ENCODE results near the gene CHRNB2.

CHRNB2 gene

DNA sequence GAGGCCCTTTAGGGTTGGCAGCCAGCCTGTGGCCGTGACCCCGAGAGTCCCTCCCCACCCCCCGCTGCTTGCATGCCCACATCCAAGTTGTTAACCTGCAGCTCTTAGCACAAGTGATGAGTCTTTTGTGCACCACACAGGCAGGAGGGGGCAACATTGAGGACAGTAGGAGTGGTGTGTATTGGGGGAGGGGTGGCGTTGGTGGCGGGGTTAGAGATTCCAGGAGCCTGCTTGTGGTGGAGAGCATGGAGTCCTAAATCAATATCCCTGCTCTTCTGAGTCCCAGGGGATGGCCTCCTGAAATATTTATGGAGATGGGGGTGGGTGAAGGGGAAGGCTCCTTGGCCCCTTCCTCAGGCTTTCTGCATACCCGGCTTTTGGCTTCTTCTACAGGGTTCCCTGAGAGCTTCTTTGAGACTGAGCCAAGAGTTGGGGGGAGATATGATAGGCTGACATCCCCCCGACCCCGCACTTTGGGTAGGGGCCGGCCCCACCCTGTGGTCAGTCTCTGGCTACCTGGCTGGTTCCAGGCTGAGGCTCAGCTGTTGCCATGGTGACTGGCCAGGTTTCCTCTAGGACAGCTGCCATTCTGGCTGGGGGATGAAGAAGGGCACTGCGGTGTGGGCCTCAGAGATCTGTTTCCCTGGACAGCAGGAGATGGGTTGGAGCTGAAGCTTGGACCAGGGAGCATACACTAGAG is 5.0 kb downstream of the CHRNB2 start:
- TF ChIP-seq, protein P1, sequence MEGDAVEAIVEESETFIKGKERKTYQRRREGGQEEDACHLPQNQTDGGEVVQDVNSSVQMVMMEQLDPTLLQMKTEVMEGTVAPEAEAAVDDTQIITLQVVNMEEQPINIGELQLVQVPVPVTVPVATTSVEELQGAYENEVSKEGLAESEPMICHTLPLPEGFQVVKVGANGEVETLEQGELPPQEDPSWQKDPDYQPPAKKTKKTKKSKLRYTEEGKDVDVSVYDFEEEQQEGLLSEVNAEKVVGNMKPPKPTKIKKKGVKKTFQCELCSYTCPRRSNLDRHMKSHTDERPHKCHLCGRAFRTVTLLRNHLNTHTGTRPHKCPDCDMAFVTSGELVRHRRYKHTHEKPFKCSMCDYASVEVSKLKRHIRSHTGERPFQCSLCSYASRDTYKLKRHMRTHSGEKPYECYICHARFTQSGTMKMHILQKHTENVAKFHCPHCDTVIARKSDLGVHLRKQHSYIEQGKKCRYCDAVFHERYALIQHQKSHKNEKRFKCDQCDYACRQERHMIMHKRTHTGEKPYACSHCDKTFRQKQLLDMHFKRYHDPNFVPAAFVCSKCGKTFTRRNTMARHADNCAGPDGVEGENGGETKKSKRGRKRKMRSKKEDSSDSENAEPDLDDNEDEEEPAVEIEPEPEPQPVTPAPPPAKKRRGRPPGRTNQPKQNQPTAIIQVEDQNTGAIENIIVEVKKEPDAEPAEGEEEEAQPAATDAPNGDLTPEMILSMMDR (IDR thresholded peaks at IDR 0.05; ENCODE audit: insufficient read depth, low read depth, low read length, missing control alignments): no peak
- no peak for DNase-seq (ENCODE audit: low read depth)
- no peak overlapping the region for H3K4me3 ChIP-seq (ENCODE audit: low read length)

DNA sequence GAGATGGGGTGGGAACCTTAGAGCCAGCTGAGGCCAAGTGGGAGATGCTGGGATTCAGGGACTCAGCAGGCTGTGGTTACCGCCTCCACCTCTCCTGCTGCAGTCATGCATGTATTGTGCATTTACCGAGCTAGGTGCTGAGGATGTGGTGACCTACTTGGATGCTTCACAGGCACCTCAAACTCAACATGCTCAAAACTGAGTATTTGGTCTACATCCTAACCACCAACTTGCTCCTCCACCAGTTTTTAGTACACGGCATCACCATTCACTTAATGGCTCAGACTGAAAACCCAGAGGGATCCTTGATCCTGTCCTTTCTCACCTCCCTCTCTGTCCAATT is 5.6 kb downstream of the CHRNB2 start:
- no peak overlapping the region for H3K4me3 ChIP-seq (ENCODE audit: low read length)
- no peak for DNase-seq (ENCODE audit: low read depth)
- TF ChIP-seq, protein P1 (IDR thresholded peaks at IDR 0.05; ENCODE audit: insufficient read depth, low read depth, low read length, missing control alignments): no peak

DNA sequence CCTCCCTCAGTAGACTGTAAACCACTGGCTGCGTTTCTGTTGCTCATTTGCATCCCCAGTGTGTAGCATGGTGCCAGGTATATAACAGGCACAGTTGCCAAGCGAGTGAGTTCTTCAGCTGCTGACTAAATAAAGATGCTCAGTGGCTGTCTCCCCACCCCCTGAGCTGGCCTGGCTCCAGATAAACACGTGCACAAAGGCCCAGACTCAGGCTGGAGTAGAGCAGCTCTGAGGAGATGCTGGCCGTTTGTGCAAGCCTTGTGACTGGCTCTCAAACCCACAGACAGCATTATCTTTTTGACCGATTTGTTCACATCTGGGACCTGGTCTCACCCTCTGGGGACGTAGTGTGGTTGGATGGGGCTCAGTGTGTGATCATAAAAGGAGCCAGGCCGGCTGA is 7.1 kb downstream of the CHRNB2 start:
- TF ChIP-seq, protein P1 (IDR thresholded peaks at IDR 0.05; ENCODE audit: insufficient read depth, low read depth, low read length, missing control alignments): no peak
- no peak overlapping the region for H3K4me3 ChIP-seq (ENCODE audit: low read length)
- peak; percentile 31 for DNase-seq (ENCODE audit: low read depth)

DNA sequence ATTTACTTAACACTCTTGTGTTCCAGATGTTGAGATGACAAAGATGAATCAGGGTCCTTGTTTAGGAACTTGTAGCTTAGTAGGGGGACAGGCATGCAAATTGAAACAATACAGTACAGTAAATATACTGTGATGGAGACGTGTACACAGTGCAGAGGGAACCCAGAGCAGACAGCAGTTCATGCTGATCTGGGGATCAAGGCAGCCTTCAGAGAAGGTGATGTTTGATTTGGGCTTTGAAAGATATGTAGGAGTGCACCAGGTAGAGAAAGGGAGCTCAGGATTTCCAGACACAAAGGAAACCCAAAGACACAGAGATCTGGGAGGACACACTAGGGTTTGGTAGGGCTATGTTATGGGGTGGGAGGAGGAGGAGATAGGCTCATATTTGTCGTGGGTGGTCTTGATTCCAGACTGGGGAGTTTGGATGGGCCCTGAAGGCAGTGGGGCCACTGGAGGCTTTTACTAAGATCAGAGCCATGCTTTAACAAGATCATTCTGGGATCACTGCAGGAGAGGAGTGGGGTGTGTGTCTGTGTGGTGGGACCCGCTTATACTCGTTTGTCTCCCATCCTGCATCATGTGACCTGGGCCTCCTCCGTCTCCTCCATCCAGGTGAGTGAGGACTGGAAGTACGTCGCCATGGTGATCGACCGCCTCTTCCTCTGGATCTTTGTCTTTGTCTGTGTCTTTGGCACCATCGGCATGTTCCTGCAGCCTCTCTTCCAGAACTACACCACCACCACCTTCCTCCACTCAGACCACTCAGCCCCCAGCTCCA is 7.8 kb downstream of the CHRNB2 start:
- TF ChIP-seq, protein P1 (IDR thresholded peaks at IDR 0.05; ENCODE audit: insufficient read depth, low read depth, low read length, missing control alignments): no peak
- no peak for DNase-seq (ENCODE audit: low read depth)
- no peak overlapping the region for H3K4me3 ChIP-seq (ENCODE audit: low read length)

DNA sequence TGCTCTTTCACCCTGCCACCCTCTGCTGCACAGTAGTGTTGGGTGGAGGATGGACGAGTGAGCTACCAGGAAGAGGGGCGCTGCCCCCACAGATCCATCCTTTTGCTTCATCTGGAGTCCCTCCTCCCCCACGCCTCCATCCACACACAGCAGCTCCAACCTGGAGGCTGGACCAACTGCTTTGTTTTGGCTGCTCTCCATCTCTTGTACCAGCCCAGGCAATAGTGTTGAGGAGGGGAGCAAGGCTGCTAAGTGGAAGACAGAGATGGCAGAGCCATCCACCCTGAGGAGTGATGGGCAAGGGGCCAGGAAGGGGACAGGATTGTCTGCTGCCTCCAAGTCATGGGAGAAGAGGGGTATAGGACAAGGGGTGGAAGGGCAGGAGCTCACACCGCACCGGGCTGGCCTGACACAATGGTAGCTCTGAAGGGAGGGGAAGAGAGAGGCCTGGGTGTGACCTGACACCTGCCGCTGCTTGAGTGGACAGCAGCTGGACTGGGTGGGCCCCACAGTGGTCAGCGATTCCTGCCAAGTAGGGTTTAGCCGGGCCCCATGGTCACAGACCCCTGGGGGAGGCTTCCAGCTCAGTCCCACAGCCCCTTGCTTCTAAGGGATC is 8.5 kb downstream of the CHRNB2 start:
- no peak for DNase-seq (ENCODE audit: low read depth)
- no peak overlapping the region for H3K4me3 ChIP-seq (ENCODE audit: low read length)
- TF ChIP-seq, protein P1 (IDR thresholded peaks at IDR 0.05; ENCODE audit: insufficient read depth, low read depth, low read length, missing control alignments): no peak

DNA sequence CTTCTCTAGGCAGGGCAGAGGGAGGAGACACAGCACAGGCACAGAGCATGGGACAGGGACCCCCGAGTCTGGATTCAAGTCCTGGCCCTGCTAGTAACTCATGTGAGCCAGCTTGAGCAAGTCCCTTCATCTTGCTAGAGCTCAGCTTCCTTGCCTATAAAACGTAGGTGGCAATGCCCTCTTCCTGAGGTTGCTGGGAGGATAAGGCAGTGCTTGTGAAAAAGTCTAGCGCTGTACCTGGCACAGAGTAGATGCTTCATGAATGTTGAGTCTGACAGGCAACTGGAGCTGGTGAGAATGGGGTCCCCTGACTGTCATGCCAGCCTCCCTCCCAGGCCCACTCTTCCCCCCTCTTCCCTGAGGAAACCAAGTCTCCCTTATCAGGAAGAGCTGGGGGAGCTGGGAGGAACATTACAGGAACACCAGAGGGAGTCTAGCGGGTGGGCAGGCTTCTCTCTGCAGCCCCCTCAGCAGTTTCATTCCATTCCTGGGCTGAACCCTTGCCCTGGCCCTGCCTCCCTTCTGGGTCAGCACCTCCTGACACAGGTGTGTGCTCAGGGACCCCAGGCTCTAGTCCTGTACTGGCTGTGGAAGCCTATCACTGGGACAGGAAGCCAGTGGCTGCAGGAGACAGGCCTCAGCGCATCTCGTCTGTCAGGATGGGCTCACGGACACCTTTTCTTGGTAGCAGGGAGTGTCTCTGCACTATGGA is 9.9 kb downstream of the CHRNB2 start:
- DNase-seq (ENCODE audit: low read depth): no peak
- TF ChIP-seq, protein P1 (IDR thresholded peaks at IDR 0.05; ENCODE audit: insufficient read depth, low read depth, low read length, missing control alignments): no peak
- H3K4me3 ChIP-seq (ENCODE audit: low read length): no peak overlapping the region

Measured in epithelial cell of esophagus (primary cell).